ENCODE measurements around the gene STXBP2.

STXBP2 gene

GRCh38 chr19:7681340-7682174, 44.6 kb downstream of the STXBP2 start:
- peak; percentile 94 for DNase-seq

- no peak for DNase-seq
These were observed 45.4 kb downstream of the STXBP2 start for GRCh38 chr19:7682175-7682855.

DNA sequence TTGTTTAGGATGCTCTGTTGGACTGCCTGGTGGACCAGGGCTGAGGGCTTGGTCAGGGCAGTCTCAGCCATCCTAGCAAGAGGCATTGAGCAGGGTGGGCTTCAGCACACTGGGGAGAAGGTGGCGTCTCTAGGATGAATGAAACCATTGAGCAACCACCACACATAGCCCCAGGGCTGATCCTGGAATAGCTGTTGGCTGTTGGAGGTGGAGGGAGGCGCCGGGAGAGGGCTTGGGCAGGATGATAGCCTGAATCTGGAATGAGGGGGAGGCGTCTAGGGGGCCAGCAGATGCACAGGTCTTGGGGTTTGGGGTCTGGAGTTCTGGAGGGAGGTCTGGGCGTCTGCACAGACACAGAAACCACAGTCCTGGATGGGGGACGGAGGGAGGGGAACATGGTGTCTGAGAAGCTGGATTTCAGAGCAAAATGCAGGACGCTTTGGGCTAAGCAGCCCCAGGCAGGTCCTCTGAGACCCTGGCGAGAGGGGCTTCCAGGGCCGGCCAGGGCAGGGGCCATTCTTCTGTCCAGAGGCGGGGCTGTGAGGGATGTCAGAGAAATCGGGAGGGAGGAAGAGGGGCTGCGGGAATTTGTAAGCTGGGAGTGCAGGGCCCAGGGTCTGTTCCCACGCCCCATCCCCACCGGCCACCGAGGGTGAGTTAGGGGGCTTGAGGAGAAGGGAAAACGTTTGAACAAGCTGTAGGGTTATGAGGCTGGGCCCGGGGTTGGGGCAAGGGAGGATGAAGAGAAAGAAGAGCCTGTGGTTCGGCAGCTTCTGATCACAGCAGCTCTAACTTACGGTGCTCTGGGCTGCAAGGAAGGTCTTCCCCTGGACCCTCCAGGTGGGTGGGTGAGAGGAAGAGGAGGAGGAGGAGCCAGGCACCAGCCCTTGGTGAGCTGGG, 48.9 kb downstream of the STXBP2 start:
- DNase-seq: no peak

DNA sequence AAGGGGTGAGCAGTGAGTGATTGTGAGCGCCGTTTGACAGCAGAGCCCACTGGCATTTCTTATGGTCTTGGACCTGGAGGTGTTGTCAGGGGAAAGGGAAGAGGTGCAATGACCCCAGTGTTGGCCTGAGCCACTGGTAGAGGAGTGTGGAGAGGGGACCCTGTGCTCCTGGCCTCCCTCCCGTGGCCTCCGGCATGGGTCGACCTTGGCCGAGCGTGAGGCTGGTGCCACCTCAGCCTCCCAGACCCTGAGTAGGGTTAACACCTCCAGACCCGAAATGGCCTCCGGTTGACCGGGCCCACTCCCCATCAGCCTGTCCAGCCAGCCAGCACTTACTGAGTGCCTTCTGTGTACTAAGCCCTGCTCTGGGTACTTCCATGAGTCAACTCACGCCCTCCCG, 50.3 kb downstream of the STXBP2 start:
- DNase-seq: no peak

DNA sequence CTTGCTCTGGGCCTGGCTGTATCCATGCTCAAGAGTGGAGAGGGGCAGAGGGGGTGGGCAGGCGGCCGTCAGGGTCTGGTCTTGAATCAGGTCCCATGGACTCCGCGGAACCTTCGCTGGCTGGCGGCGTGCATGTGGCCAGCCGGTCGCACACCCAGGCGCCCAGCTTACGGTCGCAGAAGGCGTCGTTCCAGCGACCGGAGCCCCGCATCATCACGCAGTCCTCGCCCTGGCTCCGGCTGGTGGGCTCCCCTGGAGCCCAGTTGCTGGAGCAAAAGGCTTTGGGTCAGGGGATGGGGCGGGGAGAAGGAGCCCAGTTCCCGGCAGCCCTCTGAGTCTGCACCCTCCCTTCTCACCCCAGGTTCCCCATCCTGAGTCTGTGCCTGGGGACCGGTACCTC, 52.3 kb downstream of the STXBP2 start:
- no peak for DNase-seq

DNA sequence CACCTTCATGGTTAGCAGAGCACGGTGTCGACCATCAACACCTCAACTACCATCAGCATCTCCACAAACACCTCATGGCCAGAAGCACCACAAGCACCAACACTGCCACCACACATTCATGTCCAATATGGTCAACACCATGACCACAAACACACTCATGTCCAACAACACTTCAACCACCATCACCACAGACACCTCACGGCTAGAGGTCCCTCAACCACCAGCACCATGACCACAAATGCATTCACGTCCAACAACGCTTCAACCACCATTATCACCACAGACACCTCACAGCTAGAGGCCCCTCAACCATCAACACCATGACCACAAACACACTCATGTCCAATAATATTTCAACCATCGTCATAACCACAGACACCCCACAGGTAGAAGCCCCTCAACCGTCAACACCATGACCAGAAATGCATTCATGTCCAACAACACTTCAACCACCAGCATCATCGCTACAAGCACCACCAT, 53.9 kb downstream of the STXBP2 start:
- no peak for DNase-seq

DNA sequence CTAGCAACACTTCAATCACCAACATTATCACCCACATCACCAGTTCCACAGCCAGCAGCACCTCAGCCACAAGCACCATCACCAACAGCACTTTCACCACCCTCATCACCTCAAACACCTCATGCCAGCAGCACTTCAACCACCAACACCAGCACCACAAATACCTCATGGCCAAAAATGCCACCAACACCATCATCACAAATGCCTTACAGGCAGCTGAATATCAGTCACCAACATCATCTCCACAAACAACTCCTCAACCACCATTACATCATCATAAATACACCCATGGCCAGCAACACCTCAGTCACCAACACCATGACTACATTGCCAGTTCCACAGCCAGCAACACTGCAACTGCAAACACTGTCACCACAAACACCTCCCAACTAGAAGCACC, 54.6 kb downstream of the STXBP2 start:
- peak; percentile 30 for DNase-seq

DNA sequence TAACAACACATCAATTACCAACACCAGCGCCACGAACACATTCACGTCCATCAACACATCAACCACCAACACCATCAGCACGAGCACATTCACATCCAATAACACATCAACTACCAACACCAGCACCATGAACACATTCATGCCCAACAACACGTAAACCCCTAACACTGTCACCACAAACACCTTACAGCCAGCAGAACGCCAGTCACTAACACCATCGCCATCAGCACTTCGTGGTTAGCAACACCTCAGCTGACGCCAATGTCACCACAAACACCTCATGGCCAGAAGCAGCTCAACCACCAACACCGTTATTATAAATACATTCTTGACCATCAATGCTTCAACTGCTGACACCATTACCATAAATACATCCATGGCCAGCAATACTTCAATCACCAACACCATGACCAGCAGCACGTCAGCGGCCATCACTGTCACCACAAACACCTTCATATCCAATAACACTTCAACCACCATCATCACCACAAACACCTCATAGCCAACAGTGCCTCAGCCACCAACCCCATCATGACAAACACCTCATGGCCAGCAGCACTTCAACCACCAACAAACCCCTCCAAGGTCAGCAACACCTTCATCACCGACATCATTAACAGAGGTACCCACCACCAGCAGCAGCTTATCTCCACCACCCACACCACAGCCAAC, 55.6 kb downstream of the STXBP2 start:
- peak; percentile 38 for DNase-seq

DNA sequence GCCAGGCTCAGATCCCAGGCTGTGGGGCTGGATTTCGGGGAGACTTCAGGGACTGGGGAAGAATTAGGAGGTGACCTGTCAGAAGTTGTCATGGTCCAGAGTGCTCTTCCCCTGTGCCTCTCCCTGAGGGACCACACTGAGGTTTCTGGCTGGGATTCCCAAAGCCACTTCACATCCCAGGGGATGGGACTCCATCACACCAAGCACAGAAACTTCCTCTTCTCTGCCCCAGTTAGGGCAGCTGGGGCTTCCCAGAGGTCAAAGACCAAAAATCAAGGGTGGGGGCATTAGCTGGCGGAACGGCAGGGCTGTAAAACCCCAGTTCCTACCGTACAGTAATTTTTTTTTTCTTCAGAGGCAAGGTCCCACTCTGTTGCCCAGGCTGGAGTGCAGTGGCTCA, 57.6 kb downstream of the STXBP2 start:
- no peak for DNase-seq
